ENCODE results near the gene SLC22A23. TPM values are rescaled to one million over a fixed set of nuclear protein-coding genes. Genes with fewer than 3 reads are reported as not detected.

SLC22A23 gene
- total and polyA plus RNA-seq, 2 of the 4 experiments (the other 2 are of a cell fraction): 0.72 to 1.6 TPM

DNA sequence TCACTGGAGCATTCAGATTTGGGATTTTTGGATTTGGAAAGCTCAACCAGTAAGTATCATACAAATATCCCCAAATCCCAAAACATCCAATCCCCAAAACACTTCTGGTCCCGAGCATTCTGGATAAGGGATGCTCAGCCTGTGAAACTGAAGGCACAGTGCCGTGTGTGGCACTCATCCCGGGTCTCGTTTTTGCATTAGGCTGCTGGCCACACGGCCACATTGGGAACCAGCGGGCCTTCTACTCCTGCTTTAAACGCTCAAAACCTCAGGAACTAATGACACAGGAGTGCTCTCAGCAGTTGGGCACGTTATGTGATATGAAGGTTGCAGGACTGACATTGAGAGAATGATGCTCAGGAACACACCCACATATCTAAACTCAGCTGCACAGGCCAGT is 162.5 kb downstream of the SLC22A23 start (continued):
- TF ChIP-seq USF2 (IDR thresholded peaks at IDR 0.05; ENCODE audit: low read depth, low read length) (no peak), POLR2A (IDR thresholded peaks at IDR 0.05; ENCODE audit: low read depth, low read length) (no peak), RCOR1 (IDR thresholded peaks at IDR 0.05; ENCODE audit: insufficient replicate concordance, low read length) (no peak)

- BruUV-seq (replicated peaks): no TSS peak
- ATAC-seq (ENCODE audit: low read depth) (no peak), DNase-seq (no peak)
- Histone ChIP-seq H2BK20ac (ENCODE audit: low read depth, low read length) (no peak overlapping the region), H4K8ac (ENCODE audit: low read depth in 2 of 2, low read length in 2 of 2) (no peak overlapping the region), H3K36me3 (ENCODE audit: control insufficient read depth, insufficient read depth, low read length) (no peaks in the 10 kb centered on the region), H4K20me1 (ENCODE audit: insufficient read depth, low read length) (no peaks in the 10 kb centered on the region), H3K27me3 (ENCODE audit: control insufficient read depth, insufficient read depth, low read length) (peaks cover 18% of the 10 kb centered on the region), H2AFZ (replicated peaks; ENCODE audit: low read length, poor library complexity) (peak overlapping the region; percentile 9), H3K79me1 (ENCODE audit: low read depth in 1 of 2, low read length in 2 of 2) (no peaks in the 10 kb centered on the region), H2BK15ac (ENCODE audit: low read depth, low read length) (no peak overlapping the region), H3K56ac (ENCODE audit: extremely low read depth, insufficient read depth, low read length) (no peak overlapping the region), H3K14ac (replicated peaks; ENCODE audit: low read depth, low read length) (no peak overlapping the region), H3K9me1 (ENCODE audit: insufficient read depth, low read length) (no peaks in the 10 kb centered on the region), H4K91ac (ENCODE audit: insufficient read depth, low read depth, low read length) (no peak overlapping the region), H3K18ac (ENCODE audit: low read depth, low read length) (no peak overlapping the region), H2AK9ac (replicated peaks; ENCODE audit: low read depth, low read length, poor library complexity) (no peak overlapping the region), H2BK5ac (ENCODE audit: low read depth, low read length, poor library complexity, severe bottlenecking) (no peak overlapping the region), H3K9me3 (ENCODE audit: control insufficient read depth, insufficient read depth, low read length) (no peaks in the 10 kb centered on the region), H2BK120ac (ENCODE audit: low read depth, low read length) (no peak overlapping the region), H3K27ac (ENCODE audit: insufficient read depth, low read length) (no peak overlapping the region), H3K4me1 (ENCODE audit: control insufficient read depth, insufficient read depth, low read length) (no peaks in the 10 kb centered on the region), H3K9ac (ENCODE audit: low read depth, low read length) (no peak overlapping the region), H3K4me3 (ENCODE audit: insufficient read depth, low read depth, low read length) (no peak overlapping the region), H3K4ac (ENCODE audit: low read depth, low read length) (no peak overlapping the region), H3K4me2 (ENCODE audit: low read depth, low read length) (no peak overlapping the region), H4K5ac (ENCODE audit: low read depth, low read length) (no peak overlapping the region), H2AK5ac (ENCODE audit: low read depth, low read length) (no peak overlapping the region), H3K23ac (ENCODE audit: low read depth, low read length) (no peak overlapping the region)
- CTCF ChIA-PET: no interaction called here
- POLR2A ChIA-PET (ENCODE audit: unreplicated experiment): no interaction called here
- dilution Hi-C loops (cut with HindIII; ENCODE audit: low sequenced_read_pairs, unreplicated experiment): no loop called here
- WGBS, 2 experiments (ENCODE audit: extremely low coverage in 2 of 2, insufficient read length in 1 of 2): 84% methylated on average over 8 of the region's 26 CpGs; no CpG with 5 or more reads in 1 of the 2 experiments
- in situ Hi-C loops (cut with MboI; ENCODE audit: low sequenced_read_pairs): no loop called here
- intact Hi-C loops (cut with micrococcal nuclease): no loop called here
- TF ChIP-seq MAFK (IDR thresholded peaks at IDR 0.05; ENCODE audit: low read depth, low read length): no peak
- TF ChIP-seq SMC3 (IDR thresholded peaks at IDR 0.05; ENCODE audit: low read depth, low read length): no peak
- TF ChIP-seq CEBPB (IDR thresholded peaks at IDR 0.05; ENCODE audit: low read depth, low read length): no peak
- no peak for TF ChIP-seq BHLHE40 (IDR thresholded peaks at IDR 0.05; ENCODE audit: low read depth, low read length)
- no peak for TF ChIP-seq CHD1 (IDR thresholded peaks at IDR 0.05; ENCODE audit: low read depth, low read length)
- TF ChIP-seq, protein P1, sequence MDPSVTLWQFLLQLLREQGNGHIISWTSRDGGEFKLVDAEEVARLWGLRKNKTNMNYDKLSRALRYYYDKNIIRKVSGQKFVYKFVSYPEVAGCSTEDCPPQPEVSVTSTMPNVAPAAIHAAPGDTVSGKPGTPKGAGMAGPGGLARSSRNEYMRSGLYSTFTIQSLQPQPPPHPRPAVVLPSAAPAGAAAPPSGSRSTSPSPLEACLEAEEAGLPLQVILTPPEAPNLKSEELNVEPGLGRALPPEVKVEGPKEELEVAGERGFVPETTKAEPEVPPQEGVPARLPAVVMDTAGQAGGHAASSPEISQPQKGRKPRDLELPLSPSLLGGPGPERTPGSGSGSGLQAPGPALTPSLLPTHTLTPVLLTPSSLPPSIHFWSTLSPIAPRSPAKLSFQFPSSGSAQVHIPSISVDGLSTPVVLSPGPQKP (IDR thresholded peaks at IDR 0.05; ENCODE audit: borderline replicate concordance, low read depth, low read length): no peak
- TF ChIP-seq POLR2A (IDR thresholded peaks at IDR 0.05; ENCODE audit: low read depth, low read length): no peak
- TF ChIP-seq RAD21 (IDR thresholded peaks at IDR 0.05; ENCODE audit: low read length): no peak
- TF ChIP-seq NFE2L2 (IDR thresholded peaks at IDR 0.05; ENCODE audit: low read depth, low read length): no peak
- TF ChIP-seq CTCF (conservative IDR thresholded peaks at IDR 0.05; ENCODE audit: low read depth, low read length): no peak
- no peak for TF ChIP-seq MXI1 (IDR thresholded peaks at IDR 0.05; ENCODE audit: borderline replicate concordance, low read depth, low read length)
Observed at GRCh38 chr6:3293271-3294155, 163.3 kb downstream of the SLC22A23 start.
